ENCODE measurements around the gene CNTNAP2.

CNTNAP2 gene

DNA sequence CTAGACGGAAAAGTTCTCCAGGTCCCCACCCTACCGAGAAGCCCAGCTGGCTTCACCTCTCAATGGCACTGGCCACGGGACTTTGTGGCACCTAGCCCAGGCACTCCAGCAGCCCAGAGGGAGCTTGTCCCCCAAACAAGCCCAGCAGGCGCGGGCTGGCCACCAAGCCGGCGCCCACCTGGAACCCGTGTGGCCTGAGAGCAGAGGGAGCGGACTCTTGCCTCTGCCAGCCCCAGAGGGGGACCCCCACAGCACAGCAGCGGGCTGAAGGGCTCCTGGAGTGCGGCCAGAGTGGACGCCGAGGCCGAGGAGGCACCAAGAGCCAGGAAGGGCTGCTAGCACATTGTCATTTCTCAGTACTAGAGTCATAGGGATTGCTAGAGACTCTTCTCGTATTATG lies 671.4 kb downstream of the CNTNAP2 start:
- DNase-seq = no peak

DNA sequence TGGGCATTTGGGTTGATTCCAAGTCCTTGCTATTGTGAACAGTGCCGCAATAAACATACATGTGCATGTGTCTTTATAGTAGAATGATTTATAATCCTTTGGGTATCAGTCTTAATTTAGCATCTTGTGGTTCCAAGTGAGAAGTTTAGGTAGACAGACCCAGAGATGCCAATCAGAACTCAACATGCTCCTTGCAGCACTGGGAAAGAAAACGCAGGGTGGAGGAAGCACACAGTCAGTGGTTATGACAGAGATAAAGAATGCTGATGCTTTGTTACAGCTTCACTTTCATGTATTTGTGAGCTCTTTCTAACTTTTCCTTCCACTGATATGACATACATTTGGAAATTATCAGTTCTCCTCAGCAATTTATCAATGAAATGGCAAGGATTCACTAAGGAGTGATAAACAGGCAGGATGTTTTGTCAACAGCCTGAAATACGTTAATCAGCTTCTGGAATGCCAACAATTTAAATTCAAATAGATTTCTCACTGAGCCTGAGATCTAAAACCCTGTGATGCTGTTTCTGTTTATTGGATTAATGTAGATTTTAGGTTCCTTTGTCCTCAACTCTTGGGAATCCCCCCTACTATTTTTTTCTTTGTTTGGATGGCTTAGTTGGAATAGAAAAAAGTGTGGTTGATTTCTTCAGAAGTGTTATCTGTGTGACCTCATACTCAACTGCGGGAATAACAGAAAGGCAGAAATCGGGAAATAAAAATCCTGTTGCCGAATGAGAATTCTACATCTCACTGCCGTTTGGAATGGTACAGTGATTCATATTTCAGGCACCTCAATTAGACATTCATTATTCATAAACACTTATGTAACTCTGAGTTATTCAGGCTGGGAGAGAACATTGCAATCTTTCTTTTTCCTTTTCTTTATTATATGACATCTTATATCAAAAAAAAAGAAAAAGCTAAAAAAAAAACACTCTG lies 675.0 kb downstream of the CNTNAP2 start:
- no peak for DNase-seq

DNA sequence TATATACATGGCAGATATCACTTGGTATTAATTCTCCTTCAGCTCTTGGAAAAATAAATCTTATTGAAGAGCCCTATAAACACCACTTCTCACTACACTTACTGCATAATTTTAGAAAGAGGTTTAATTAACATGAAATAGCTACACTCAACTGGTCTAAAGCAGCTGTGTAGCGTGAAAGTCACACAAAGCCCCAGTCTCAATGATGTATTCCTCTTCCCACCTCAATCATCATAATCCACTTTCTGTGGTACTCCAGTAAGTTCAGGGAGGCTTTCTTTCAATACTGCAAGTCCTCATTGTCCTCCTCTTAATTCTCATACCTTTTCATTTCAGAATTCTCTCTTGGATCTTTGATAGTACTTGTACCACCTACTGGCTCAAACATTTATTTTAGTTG lies 688.0 kb downstream of the CNTNAP2 start:
- no peak for DNase-seq

DNA sequence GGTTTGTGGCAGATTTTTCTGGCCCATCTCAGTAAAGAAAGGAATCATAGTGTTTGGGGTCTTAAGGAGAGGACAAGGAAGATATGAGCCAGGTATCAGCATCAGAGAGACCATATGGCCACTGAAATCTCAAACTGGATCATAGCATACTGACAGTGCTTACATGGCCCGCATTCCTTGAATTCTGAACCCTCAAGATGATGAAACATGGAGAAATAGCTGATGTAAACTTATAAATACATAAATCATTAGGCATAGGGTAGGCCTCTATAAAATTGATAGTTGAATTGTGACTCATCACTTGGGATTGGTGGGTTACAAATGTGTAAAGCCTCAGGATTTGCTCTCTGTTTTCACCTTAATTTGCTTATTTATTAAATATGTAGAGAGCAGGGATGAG lies 688.5 kb downstream of the CNTNAP2 start:
- DNase-seq = no peak

DNA sequence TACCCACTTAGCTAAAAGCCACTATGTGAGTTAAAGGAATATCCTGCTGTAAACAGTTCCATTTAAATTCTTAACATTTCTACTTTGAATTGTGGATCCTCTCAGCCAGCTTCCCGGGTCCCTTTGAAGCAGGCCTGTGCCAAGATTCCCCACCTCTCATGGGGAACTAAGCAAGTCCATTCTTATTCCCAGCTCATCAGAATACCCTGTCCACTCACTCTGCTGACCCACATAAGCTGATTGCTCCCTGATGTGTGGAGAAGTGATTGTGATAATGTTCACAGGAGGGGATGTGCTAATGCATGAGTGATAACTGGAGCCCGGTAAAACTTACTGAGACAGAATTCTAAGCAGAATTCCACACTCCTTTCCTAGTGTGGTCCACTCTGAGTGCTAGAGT lies 709.7 kb downstream of the CNTNAP2 start:
- no peak for DNase-seq

DNA sequence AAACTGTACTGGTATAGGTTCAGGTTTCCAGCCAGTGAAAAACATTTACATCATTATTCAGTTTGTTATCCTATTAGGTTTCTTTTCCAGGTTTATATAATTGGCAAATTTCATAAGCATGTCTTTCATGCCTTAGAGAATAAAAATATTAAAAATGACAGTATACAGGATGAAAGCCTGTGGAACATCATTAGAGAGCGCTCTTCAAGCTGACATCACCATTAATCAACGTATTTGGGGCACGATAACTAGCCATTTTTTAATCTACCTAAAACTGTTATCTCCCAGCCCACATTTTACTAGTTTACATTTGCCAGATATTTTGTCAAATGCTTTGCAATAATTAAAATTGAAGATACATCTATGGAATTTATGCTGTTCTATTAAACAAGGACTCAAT lies 714.1 kb downstream of the CNTNAP2 start:
- no peak for DNase-seq

GRCh38 chr7:146831875-146832274 lies 715.3 kb downstream of the CNTNAP2 start:
- DNase-seq = no peak

DNA sequence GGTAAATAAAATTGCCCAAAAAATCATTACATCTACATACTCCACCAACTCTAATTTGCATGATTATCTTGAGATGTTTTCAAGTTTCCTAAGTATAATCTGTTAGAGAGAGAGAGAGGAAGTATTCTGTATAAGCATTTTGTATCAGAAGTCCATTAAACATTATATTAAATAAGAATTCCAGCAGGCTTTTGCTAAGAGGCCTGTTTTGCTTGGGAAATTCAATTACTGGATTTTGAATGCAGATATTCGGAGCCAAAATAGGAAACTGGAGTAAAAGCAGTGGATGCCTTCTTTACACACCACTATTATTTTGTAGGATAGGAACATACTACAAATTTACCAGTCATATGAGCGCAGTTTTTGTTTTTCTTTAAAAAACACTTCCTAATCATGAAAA lies 727.8 kb downstream of the CNTNAP2 start:
- no peak for DNase-seq

DNA sequence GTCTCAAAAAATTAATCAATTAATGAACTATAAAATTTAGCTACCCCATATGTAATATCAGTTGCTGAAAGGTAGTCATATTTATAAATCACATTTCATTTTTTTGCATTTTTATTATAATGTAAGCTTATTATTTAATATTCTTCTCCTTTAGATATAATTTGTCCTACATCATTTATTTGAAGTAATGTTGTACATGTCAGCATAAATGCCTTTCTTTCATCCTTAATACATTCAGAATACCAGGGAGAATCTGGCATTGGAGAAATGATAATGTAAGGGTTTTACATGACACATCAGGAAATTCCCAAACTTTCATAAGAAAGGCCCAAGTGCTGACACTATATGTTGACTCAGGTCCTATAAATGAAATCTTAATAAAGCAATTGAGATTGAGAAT lies 742.1 kb downstream of the CNTNAP2 start:
- no peak for DNase-seq

GRCh38 chr7:146861701-146862100 lies 745.1 kb downstream of the CNTNAP2 start:
- no peak for DNase-seq

DNA sequence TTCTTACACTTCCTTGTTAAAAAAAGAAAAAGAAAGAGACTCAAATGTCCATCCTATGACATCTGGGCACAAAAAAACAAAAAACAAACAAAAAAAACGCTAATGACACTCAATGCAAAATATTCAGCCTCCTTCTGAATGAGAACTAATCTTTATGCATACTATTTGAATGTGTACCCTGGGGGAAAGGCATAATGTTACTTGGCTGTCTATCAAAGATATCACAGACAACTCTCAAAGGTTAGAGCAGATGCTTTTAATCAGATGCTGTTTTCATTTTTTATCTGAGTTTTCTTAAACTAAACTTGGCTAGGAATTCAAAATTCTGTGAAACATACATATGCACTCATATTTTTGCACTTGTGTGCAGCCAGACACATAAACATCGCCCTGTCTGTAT lies 745.8 kb downstream of the CNTNAP2 start:
- no peak for DNase-seq

- peak; percentile 22 for DNase-seq
These were observed 748.0 kb downstream of the CNTNAP2 start for GRCh38 chr7:146864644-146865043.

DNA sequence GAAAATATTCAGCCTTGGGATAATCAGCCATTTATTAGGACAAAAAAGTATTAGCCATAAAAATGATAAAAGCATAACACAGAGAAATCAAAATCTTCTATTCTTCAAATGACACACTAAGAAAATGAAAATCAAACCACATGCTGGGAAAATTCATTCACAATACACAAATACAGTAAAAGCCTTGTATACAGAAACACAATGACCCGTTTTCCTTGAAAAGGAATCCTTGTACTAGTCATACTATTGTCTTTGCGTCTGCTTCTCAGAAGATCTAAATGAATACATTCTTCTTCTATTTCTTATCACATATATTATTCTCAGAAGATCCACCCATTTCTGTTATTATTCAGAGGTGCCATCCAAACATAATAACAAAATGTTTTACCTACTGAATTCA lies 749.1 kb downstream of the CNTNAP2 start:
- DNase-seq = no peak

DNA sequence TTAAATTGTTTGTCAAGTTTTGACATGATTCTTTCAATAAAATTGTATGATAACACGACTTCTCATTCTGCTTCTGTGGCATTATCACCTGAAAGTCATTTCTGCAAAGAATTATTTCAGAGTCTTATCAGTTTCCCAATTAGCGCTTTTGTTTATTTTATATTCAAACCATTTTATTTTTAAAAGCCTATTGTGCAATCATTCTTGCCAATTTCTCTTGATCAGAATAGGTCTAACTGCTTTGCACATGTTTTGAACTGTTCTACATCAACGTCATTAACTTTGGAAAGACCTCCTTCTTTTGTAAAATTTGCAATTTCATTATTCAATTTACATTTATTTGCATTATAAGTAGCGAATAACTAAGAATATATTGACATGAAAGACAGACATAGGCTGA lies 758.1 kb downstream of the CNTNAP2 start:
- no peak for DNase-seq

- no peak for DNase-seq
These were observed 758.7 kb downstream of the CNTNAP2 start for GRCh38 chr7:146875237-146875785.

- DNase-seq = no peak
These were observed 759.4 kb downstream of the CNTNAP2 start for GRCh38 chr7:146875981-146876380.

DNA sequence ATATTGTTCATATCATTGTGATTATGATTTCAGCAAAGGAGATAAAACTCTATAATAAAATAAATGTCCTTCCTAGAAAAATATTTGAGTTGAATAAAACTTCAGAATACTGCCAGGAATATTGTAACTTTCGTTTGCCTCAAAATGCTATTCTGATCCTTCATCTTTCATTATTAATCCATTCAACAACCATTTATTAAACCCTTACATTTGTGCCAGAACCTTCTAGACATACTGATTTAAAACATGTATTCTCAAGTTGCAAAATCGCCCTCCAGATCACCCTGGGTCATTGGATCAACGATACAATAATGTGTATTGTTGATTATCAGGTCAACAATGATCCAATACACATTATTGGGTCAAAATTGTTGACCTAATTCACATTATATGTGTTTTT lies 759.8 kb downstream of the CNTNAP2 start:
- no peak for DNase-seq

- DNase-seq = no peak
These were observed 762.3 kb downstream of the CNTNAP2 start for GRCh38 chr7:146878901-146879300.

GRCh38 chr7:146885231-146885630 lies 768.6 kb downstream of the CNTNAP2 start:
- DNase-seq = no peak

- no peak for DNase-seq
These were observed 773.4 kb downstream of the CNTNAP2 start for GRCh38 chr7:146889806-146890555.

- DNase-seq = no peak
These were observed 775.5 kb downstream of the CNTNAP2 start for GRCh38 chr7:146892151-146892550.

- DNase-seq = no peak
These were observed 778.3 kb downstream of the CNTNAP2 start for GRCh38 chr7:146894927-146895326.

DNA sequence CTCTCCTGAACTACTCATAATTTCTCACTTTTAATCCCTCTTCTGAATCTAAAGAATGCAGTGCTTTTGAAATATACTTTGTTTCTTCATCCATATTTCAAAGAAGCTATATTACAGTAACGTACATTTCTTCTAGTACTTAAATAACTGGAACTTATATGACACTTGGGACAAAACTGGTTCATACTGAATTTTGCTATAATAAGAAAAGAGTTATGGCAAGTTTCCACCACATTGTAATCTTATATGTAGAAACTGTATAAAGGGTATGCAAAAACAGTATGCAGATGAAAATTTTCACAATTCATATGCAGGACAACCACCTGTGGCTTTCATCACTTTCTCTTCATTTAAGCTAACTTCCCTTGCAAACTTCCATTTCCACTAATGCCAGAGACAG lies 785.7 kb downstream of the CNTNAP2 start:
- no peak for DNase-seq

GRCh38 chr7:146902728-146903127 lies 786.1 kb downstream of the CNTNAP2 start:
- DNase-seq = no peak
